PC-9 (cell line): ENCODE results near the gene PDRG1. TPM values are rescaled to one million over a fixed set of nuclear protein-coding genes. Genes with fewer than 3 reads are reported as not detected.
"Not testable (repeated sequence)": the region's sequence is repeated elsewhere in the genome, so short reads cannot be mapped to it uniquely, and the experiment has no call there.

Source experiments
- BruUV-seq: library from RNA; stranded (reverse); fragments of 400-500 nt; replicated peaks from 2 replicates; lab custom pipeline; 2021; lab: Mats Ljungman, UMichigan
- CTCF ChIA-PET: fragments of 300-600 bp; sonication (Branson Sonifier 250); formaldehyde crosslinking; loops from one replicate; lab custom pipeline; 2022; ENCODE audit warnings: antibody characterized with exemption; lab: Charles Lee
- POLR2A ChIA-PET: fragments of 300-600 bp; sonication (Branson Sonifier 250); formaldehyde crosslinking; loops from one replicate; lab custom pipeline; 2022; ENCODE audit warnings: antibody characterized with exemption; ENCODE audit not compliant: unreplicated experiment; lab: Charles Lee
- DNase-seq, 2 experiments: peaks; one replicate each; pipeline versions ENCODE4 v3.0.0 to v3.0.0-alpha.2; 2015 to 2022; ENCODE audit warnings: mixed read lengths in 1 of 2
- H2AFZ ChIP-seq: fragments of 200-600 bp; sonication (generic); 2 replicates; pipeline ENCODE4 v1.8.1; 2017; ENCODE audit warnings: antibody characterized with exemption
- H3F3A ChIP-seq: fragments of 200-600 bp; sonication (generic); 2 replicates; pipeline ENCODE4 v1.8.1; 2017; ENCODE audit warnings: antibody characterized with exemption, mild to moderate bottlenecking, low read depth; ENCODE audit not compliant: insufficient read depth
- H3K27ac ChIP-seq: fragments of 200-600 bp; sonication (generic); 2 replicates; pipeline ENCODE4 v1.6.1; 2016; ENCODE audit warnings: mixed run types
- H3K27me3 ChIP-seq: fragments of 200-600 bp; sonication (generic); 2 replicates; pipeline ENCODE4 v1.6.1; 2016; ENCODE audit warnings: low read depth, mixed run types; ENCODE audit not compliant: insufficient read depth
- H3K36me3 ChIP-seq: fragments of 200-600 bp; sonication (generic); 2 replicates; pipeline ENCODE4 v1.6.1; 2016; ENCODE audit warnings: low read depth, mixed run types
- H3K4me1 ChIP-seq: fragments of 200-600 bp; sonication (generic); replicated peaks from 2 replicates; pipeline ENCODE4 v1.6.1; 2016; ENCODE audit warnings: mixed run types; ENCODE audit not compliant: insufficient read depth
- H3K4me2 ChIP-seq: fragments of 200-600 bp; sonication (generic); 2 replicates; pipeline ENCODE4 v1.6.1; 2017; ENCODE audit warnings: mixed run types
- H3K4me3 ChIP-seq: fragments of 200-600 bp; sonication (generic); 2 replicates; pipeline ENCODE4 v1.6.1; 2016; ENCODE audit warnings: mixed run types
- H3K79me2 ChIP-seq: fragments of 200-600 bp; sonication (generic); 2 replicates; pipeline ENCODE4 v1.6.1; 2017; ENCODE audit warnings: low read depth, mixed run types
- H3K9me2 ChIP-seq: fragments of 200-600 bp; sonication (generic); 2 replicates; pipeline ENCODE4 v1.8.1; 2017; ENCODE audit warnings: mild to moderate bottlenecking; ENCODE audit not compliant: insufficient read depth
- H3K9me3 ChIP-seq: fragments of 200-600 bp; sonication (generic); 2 replicates; pipeline ENCODE4 v1.8.1; 2016; ENCODE audit warnings: low read depth; ENCODE audit not compliant: insufficient read depth
- H4K20me1 ChIP-seq: fragments of 200-600 bp; sonication (generic); 2 replicates; pipeline ENCODE4 v1.8.1; 2017; ENCODE audit not compliant: insufficient read depth
- CTCF ChIP-seq: fragments of 200-600 bp; sonication (generic); conservative IDR thresholded peaks from 2 replicates; pipeline ENCODE4 v1.6.1; 2017; ENCODE audit warnings: mixed run types, antibody characterized with exemption, mild to moderate bottlenecking, moderate library complexity
- EZH2 ChIP-seq: fragments of 200-600 bp; sonication (generic); IDR thresholded peaks from 2 replicates; pipeline ENCODE4 v1.8.0; 2017; ENCODE audit warnings: antibody characterized with exemption, low read depth
- intact Hi-C: fragments of 100-400 bp; cut with micrococcal nuclease; formaldehyde crosslinking; loops from one replicate; pipeline ENCODE4 v1.10.0; 2022; ENCODE audit not compliant: unreplicated experiment
- total RNA-seq: library from RNA; stranded (reverse); gene quantifications from 2 replicates; pipeline ENCODE4 v1.2.3, GENCODE V29; 2021

Gene PDRG1
- total RNA-seq, 1 experiment from 2014 or later, result 13.7 TPM

GRCh38 chr20:31922588-31922987 lies 29.3 kb downstream of the PDRG1 start:
- no peak for DNase-seq
- ChIA-PET CTCF (no interaction called here), POLR2A (interaction anchor here (0.7 kb wide), 1 partner anchor 17 kb away, joined by 5 read pairs; no protein-coding TSS in a partner anchor)
- Histone ChIP-seq H3K4me1 (no peaks in the 10 kb centered on the region), H3K4me2 (no peak overlapping the region), H3K27ac (no peak overlapping the region), H3K27me3 (peaks cover 38% of the 10 kb centered on the region), H4K20me1 (no peaks in the 10 kb centered on the region), H3F3A (no peaks in the 10 kb centered on the region), H3K36me3 (no peaks in the 10 kb centered on the region), H3K4me3 (no peak overlapping the region), H3K9me2 (no peaks in the 10 kb centered on the region), H2AFZ (no peak overlapping the region), H3K79me2 (no peaks in the 10 kb centered on the region), H3K9me3 (no peaks in the 10 kb centered on the region)
- BruUV-seq, result no TSS peak
- intact Hi-C loops, result no loop called here
- no peak for TF ChIP-seq CTCF
- no peak for TF ChIP-seq EZH2

GRCh38 chr20:31922181-31922580 lies 29.7 kb downstream of the PDRG1 start:
- no peak overlapping the region for H3K4me2 ChIP-seq
- BruUV-seq, result no TSS peak
- H3K27ac ChIP-seq, result no peak overlapping the region
- ChIA-PET POLR2A (no interaction called here), CTCF (no interaction called here)
- intact Hi-C loops, result no loop called here
- DNase-seq, result no peak
- peaks cover 40% of the 10 kb centered on the region for H3K27me3 ChIP-seq
- H2AFZ ChIP-seq, result no peak overlapping the region
- no peaks in the 10 kb centered on the region for H4K20me1 ChIP-seq
- H3K9me3 ChIP-seq, result no peaks in the 10 kb centered on the region
- no peaks in the 10 kb centered on the region for H3K9me2 ChIP-seq
- H3K79me2 ChIP-seq, result no peaks in the 10 kb centered on the region
- H3K36me3 ChIP-seq, result no peaks in the 10 kb centered on the region
- TF ChIP-seq EZH2 (no peak), CTCF (no peak)
- H3F3A ChIP-seq, result no peaks in the 10 kb centered on the region
- no peak overlapping the region for H3K4me3 ChIP-seq
- no peaks in the 10 kb centered on the region for H3K4me1 ChIP-seq

- H3K4me1 ChIP-seq, H3K4me3 ChIP-seq, BruUV-seq, H3K27ac ChIP-seq, H2AFZ ChIP-seq, H3K4me2 ChIP-seq, H3K9me3 ChIP-seq, POLR2A ChIA-PET, H3K36me3 ChIP-seq, H3K79me2 ChIP-seq, H3K9me2 ChIP-seq, H3F3A ChIP-seq, CTCF ChIA-PET, intact Hi-C loops, DNase-seq, H4K20me1 ChIP-seq: not testable (repeated sequence)
- peaks cover 42% of the 10 kb centered on the region for H3K27me3 ChIP-seq
Observed at GRCh38 chr20:31921480-31921879, 30.4 kb downstream of the PDRG1 start.

GRCh38 chr20:31920275-31920855 lies 31.5 kb downstream of the PDRG1 start:
- Histone ChIP-seq H3K4me2 (no peak overlapping the region), H3K9me3 (no peaks in the 10 kb centered on the region), H3K27me3 (peaks cover 36% of the 10 kb centered on the region), H3K4me3 (no peak overlapping the region), H3K36me3 (no peaks in the 10 kb centered on the region), H3K9me2 (no peaks in the 10 kb centered on the region), H3F3A (no peaks in the 10 kb centered on the region), H3K79me2 (no peaks in the 10 kb centered on the region), H3K27ac (no peak overlapping the region), H4K20me1 (no peaks in the 10 kb centered on the region), H2AFZ (no peak overlapping the region), H3K4me1 (no peaks in the 10 kb centered on the region)
- no TSS peak for BruUV-seq
- TF ChIP-seq CTCF, result no peak
- TF ChIP-seq EZH2, result no peak
- intact Hi-C loops, result no loop called here
- DNase-seq, result no peak
- CTCF ChIA-PET, result no interaction called here
- POLR2A ChIA-PET, result interaction anchor here (0.6 kb wide), 2 partner anchors 9 to 191 kb away, joined by 3 read pairs; no protein-coding TSS in a partner anchor
